Measurements from ENCODE around the gene CTCFL. TPM values are rescaled to one million over a fixed set of nuclear protein-coding genes. Genes with fewer than 3 reads are reported as not detected.
A peak's percentile ranks its signal among the peaks of the same experiment; 100 is the strongest.
"Not testable (repeated sequence)": the region's sequence is repeated elsewhere in the genome, so short reads cannot be mapped to it uniquely, and the experiment has no call there.

CTCFL gene
- total RNA-seq, 4 donors from 2014 or later: not detected

GRCh38 chr20:57517904-57518303 is 7.0 kb downstream of the CTCFL start:
- intact Hi-C loops (cut with DNase I; ENCODE audit: low total_unique reads): loop anchor here (2.0 to 10.0 kb wide), 2 partner anchors 77 to 697 kb away; no protein-coding TSS in a partner anchor

GRCh38 chr20:57514273-57514751 is 10.6 kb downstream of the CTCFL start:
- no peak overlapping the region for H3K4me3 ChIP-seq (ENCODE audit: low read depth, poor library complexity, severe bottlenecking)
- 29 to 31% methylated on average over 17 of the region's 17 CpGs for WGBS, 2 donors
- peak in 1 of 3 donors; percentile 29 for TF ChIP-seq CTCF (IDR thresholded peaks at IDR 0.05)
- TF ChIP-seq POLR2A (IDR thresholded peaks at IDR 0.05): no peak
- peak; percentile 79 to 95 for DNase-seq (ENCODE audit: low spot score in 2 of 2)
- intact Hi-C loops (cut with DNase I; ENCODE audit: low total_unique reads): loop anchor here (10.0 kb wide), 1 partner anchor 700 kb away; no protein-coding TSS in a partner anchor

More at GRCh38 chr20:57517904-57518303, 7.0 kb downstream of the CTCFL start:
- no peak for TF ChIP-seq POLR2A (IDR thresholded peaks at IDR 0.05)
- no peak for TF ChIP-seq CTCF (IDR thresholded peaks at IDR 0.05)
- WGBS, 2 donors: 81 to 88% methylated on average over 5 of the region's 5 CpGs
- H3K4me3 ChIP-seq (ENCODE audit: low read depth, poor library complexity, severe bottlenecking): no peak overlapping the region
- no peak for DNase-seq (ENCODE audit: low spot score in 2 of 2)

GRCh38 chr20:57513199-57513598 is 11.7 kb downstream of the CTCFL start:
- intact Hi-C loops (cut with DNase I; ENCODE audit: low total_unique reads): loop anchor here (10.0 kb wide), 1 partner anchor 702 kb away; no protein-coding TSS in a partner anchor
- 77 to 86% methylated on average over 1 of the region's 1 CpG for WGBS, 2 donors

GRCh38 chr20:57512432-57512831 is 12.5 kb downstream of the CTCFL start:
- no peak for TF ChIP-seq CTCF (IDR thresholded peaks at IDR 0.05)
- TF ChIP-seq POLR2A (IDR thresholded peaks at IDR 0.05): no peak
- 86 to 89% methylated on average over 5 of the region's 5 CpGs for WGBS, 2 donors
- intact Hi-C loops (cut with DNase I; ENCODE audit: low total_unique reads): loop anchor here (10.0 kb wide), 1 partner anchor 702 kb away; no protein-coding TSS in a partner anchor
- DNase-seq (ENCODE audit: low spot score in 2 of 2): no peak
- H3K4me3 ChIP-seq (ENCODE audit: low read depth, poor library complexity, severe bottlenecking): no peak overlapping the region

More at GRCh38 chr20:57513199-57513598, 11.7 kb downstream of the CTCFL start:
- no peak overlapping the region for H3K4me3 ChIP-seq (ENCODE audit: low read depth, poor library complexity, severe bottlenecking)
- no peak for TF ChIP-seq POLR2A (IDR thresholded peaks at IDR 0.05)
- no peak for TF ChIP-seq CTCF (IDR thresholded peaks at IDR 0.05)
- DNase-seq (ENCODE audit: low spot score in 2 of 2): no peak

- WGBS, 2 donors: 88 to 89% methylated on average over 7 of the region's 7 CpGs
- intact Hi-C loops (cut with DNase I; ENCODE audit: low total_unique reads): loop anchor here (10.0 kb wide), 1 partner anchor 703 kb away; no protein-coding TSS in a partner anchor
- DNase-seq (ENCODE audit: low spot score in 2 of 2); H3K4me3 ChIP-seq (ENCODE audit: low read depth, poor library complexity, severe bottlenecking): not testable (repeated sequence)
Observed at GRCh38 chr20:57511709-57512108, 13.2 kb downstream of the CTCFL start.

GRCh38 chr20:57509665-57510237 is 15.2 kb downstream of the CTCFL start:
- DNase-seq (ENCODE audit: low spot score in 2 of 2): no peak
- H3K4me3 ChIP-seq (ENCODE audit: low read depth, poor library complexity, severe bottlenecking): no peak overlapping the region
- 51 to 53% methylated on average over 5 of the region's 5 CpGs for WGBS, 2 donors
- intact Hi-C loops (cut with DNase I; ENCODE audit: low total_unique reads): loop anchor here (10.0 kb wide), 1 partner anchor 705 kb away; no protein-coding TSS in a partner anchor
- TF ChIP-seq POLR2A (IDR thresholded peaks at IDR 0.05) (no peak), CTCF (IDR thresholded peaks at IDR 0.05) (no peak)

Measured in lower leg skin (tissue), 4 donors.